GM12864 (cell line): ENCODE data around the gene GALNT17.

Source experiments
- DNase-seq: peaks from one replicate; pipeline ENCODE4 v3.0.0-alpha.2; 2011; ENCODE audit warnings: low read depth
- H3K4me3 ChIP-seq: 2 replicates; pipeline ENCODE4 v1.5.1; 2011; ENCODE audit warnings: mild to moderate bottlenecking, low read depth, low read length, control low read depth
- CTCF ChIP-seq: IDR thresholded peaks from 2 replicates; pipeline ENCODE4 v1.5.1; 2011; ENCODE audit warnings: low read depth, mild to moderate bottlenecking, moderate library complexity, low read length, control low read depth, inconsistent platforms; ENCODE audit errors: missing control alignments

The GALNT17 gene

GRCh38 chr7:71229148-71229547 is 97.2 kb downstream of the GALNT17 start:
- DNase-seq = no peak
- no peak for TF ChIP-seq CTCF
- no peak overlapping the region for H3K4me3 ChIP-seq

- no peak overlapping the region for H3K4me3 ChIP-seq
- no peak for TF ChIP-seq CTCF
- DNase-seq = no peak
Observed at GRCh38 chr7:71229699-71230098, 97.8 kb downstream of the GALNT17 start.

GRCh38 chr7:71235253-71235652 is 103.3 kb downstream of the GALNT17 start:
- no peak for TF ChIP-seq CTCF
- H3K4me3 ChIP-seq = no peak overlapping the region
- DNase-seq = no peak

GRCh38 chr7:71236230-71237105 is 104.5 kb downstream of the GALNT17 start:
- no peak for DNase-seq
- no peak for TF ChIP-seq CTCF
- H3K4me3 ChIP-seq = no peak overlapping the region

- no peak overlapping the region for H3K4me3 ChIP-seq
- TF ChIP-seq CTCF = no peak
- no peak for DNase-seq
Observed at GRCh38 chr7:71237945-71238344, 106.0 kb downstream of the GALNT17 start.

GRCh38 chr7:71238581-71239295 is 106.8 kb downstream of the GALNT17 start:
- no peak for TF ChIP-seq CTCF

More at GRCh38 chr7:71238581-71239295, 106.8 kb downstream of the GALNT17 start:
- no peak for DNase-seq
- no peak overlapping the region for H3K4me3 ChIP-seq
